Islet of Langerhans (tissue), 1 donor: ENCODE data around the gene CCDC74A.
"Not testable (repeated sequence)": the region's sequence is repeated elsewhere in the genome, so short reads cannot be mapped to it uniquely, and the experiment has no call there.

Experiments
- FAIRE-seq: peaks from one replicate; lab custom pipeline; 2011; peaks lifted over from hg19 to GRCh38; lab: Jason Lieb, UNC

The CCDC74A gene

GRCh38 chr2:131566371-131566770, 38.7 kb downstream of the CCDC74A start:
- FAIRE-seq: no peak

- no peak for FAIRE-seq
These were observed 40.2 kb downstream of the CCDC74A start for GRCh38 chr2:131567891-131568290.

- FAIRE-seq: not testable (repeated sequence)
These were observed 40.7 kb downstream of the CCDC74A start for GRCh38 chr2:131568401-131568800.

GRCh38 chr2:131572175-131572574, 44.5 kb downstream of the CCDC74A start:
- FAIRE-seq: no peak

GRCh38 chr2:131577812-131578211, 50.1 kb downstream of the CCDC74A start:
- no peak for FAIRE-seq

- FAIRE-seq: no peak
These were observed 52.5 kb downstream of the CCDC74A start for GRCh38 chr2:131580187-131580586.
